GM21786 (cell line): Measurements from ENCODE around the gene SPG7.
"Not testable (repeated sequence)": the region's sequence is repeated elsewhere in the genome, so short reads cannot be mapped to it uniquely, and the experiment has no call there.

ENCODE experiments used
- ATAC-seq: cut with Tn5 transposase; IDR thresholded peaks from one replicate; pipeline ENCODE4 v1.9.1; 2021; ENCODE audit not compliant: unreplicated experiment

Gene SPG7

DNA sequence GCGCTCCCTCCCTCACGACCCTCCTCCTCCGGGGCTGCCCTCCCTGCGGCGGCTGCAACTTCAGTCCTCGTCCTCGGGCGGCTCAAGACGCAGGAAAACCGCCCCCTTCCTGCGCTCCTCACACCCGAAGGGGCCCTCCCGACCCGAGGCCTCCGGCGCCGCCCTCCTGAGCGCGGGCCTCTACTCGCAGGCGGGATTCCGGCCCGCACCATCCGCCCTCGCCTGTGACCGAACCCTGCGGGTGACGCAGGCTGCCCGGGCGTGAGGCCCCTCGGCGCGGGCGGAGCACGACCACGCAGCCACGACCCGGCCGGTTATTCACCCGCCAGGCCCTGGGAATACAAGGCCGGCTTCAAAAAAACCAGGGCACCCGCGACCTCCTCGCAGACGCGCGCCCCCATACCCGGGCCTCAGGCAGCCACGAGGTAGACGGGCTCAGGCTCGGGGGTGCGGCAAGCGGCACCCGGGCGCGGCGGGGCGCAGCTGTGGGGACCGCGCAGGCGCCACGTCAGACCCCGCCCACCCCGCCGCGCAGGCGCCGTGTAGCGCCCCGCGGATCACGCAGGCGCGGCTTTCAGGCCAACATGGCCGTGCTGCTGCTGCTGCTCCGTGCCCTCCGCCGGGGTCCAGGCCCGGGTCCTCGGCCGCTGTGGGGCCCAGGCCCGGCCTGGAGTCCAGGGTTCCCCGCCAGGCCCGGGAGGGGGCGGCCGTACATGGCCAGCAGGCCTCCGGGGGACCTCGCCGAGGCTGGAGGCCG is at the start of gene SPG7:
SPG7 (plus strand) TSS at position 570 of the 757 bp plus-strand sequence; CDS start at position 585, 15 bp downstream.
- peak; percentile 52 for ATAC-seq

DNA sequence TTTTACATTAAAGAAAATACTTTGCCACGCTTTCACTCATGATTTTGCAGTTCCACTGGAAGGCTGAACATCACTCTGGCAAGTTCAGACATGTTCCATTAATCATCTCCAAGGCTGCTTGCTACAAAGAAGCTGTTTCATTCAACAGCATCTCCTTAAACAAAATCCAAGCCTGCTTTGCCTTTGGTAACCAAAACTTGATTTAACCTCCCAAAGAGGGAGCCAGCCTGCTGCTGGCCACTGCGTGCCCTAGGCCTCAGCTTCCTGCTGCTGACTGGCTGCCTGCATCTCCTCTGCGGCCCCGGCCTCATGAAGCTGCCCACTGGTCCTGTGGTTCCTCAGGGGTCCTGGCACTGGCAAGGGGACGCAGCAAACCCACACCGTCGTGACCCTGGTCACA is 49.7 kb upstream of the SPG7 start:
- ATAC-seq: no peak

DNA sequence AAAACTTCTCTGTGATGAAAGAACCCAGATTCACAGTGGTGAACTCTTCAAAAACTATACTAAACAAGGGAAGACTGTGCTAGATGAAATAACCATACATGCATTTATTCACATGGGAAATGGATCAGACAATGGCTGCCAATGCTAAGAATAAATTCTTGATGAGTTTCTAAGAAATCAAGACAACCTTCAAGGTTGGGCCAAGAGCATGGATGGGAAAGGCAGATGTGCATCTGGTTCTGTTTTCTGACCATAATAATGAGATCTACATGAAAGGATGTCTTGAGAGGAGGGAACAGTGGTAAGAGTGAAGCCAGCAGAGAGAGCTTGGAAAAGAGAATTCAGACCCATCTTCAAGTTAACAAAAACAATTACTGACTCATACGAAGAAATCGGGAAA is 49.2 kb upstream of the SPG7 start:
- ATAC-seq: no peak

DNA sequence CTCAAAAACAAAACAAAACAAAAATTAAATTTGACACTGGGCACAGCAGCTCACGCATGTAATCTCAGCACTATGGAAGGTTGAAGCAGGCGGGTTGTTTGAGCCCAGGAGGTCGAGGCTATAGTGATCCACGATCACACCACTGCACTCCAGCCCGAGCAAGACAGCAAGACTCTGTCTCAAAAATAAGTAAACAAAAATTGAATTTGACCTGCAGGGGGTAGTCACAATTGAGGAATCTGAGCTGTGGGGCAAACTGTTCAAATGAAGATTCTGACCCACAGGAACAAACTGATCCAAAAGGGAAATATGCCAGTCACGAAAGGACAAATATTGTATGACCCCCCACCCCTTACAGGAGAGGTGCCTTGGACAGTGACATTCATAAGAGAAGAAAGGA is 47.6 kb upstream of the SPG7 start:
- no peak for ATAC-seq

DNA sequence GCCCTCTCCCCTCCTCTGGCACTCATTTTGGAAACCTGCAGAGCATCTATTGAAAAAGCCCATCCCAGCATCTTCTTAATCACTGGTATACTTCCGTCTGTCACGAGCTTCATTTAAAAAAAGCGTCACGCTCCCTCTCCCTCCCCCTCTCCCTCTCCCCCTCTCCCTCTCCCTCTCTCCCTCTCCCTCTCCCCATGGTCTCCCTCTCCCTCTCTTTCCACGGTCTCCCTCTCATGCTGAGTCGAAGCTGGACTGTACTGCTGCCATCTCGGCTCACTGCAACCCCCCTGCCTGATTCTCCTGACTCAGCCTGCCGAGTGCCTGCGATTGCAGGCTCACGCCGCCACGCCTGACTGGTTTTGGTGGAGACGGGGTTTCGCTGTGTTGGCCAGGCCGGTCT is 46.3 kb upstream of the SPG7 start:
- ATAC-seq: not testable (repeated sequence)

DNA sequence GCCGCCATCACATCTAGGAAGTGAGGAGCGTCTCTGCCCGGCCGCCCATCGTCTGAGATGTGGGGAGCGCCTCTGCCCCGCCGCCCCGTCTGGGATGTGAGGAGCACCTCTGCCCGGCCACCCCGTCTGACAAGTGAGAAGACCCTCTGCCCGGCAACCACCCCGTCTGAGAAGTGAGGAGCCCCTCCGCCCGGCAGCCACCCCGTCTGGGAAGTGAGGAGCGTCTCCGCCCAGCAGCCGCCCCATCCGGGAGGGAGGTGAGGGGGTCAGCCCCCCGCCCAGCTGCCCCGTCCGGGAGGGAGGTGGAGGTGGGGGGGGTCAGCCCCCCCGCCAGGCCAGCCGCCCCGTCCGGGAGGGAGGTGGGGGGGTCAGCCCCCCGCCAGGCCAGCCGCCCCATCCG is 45.6 kb upstream of the SPG7 start:
- ATAC-seq: not testable (repeated sequence)

DNA sequence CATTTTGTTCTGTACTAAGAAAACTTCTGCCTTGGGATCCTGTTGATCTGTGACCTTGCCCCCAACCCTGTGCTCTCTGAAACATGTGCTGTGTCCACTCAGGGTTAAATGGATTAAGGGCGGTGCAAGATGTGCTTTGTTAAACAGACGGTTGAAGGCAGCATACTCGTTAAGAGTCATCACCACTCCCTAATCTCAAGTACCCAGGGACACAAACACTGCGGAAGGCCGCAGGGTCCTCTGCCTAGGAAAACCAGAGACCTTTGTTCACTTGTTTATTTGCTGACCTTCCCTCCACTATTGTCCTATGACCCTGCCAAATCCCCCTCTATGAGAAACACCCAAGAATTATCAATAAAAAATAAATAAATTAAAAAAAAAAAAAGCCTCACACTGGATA is 44.9 kb upstream of the SPG7 start:
- not testable (repeated sequence) for ATAC-seq

DNA sequence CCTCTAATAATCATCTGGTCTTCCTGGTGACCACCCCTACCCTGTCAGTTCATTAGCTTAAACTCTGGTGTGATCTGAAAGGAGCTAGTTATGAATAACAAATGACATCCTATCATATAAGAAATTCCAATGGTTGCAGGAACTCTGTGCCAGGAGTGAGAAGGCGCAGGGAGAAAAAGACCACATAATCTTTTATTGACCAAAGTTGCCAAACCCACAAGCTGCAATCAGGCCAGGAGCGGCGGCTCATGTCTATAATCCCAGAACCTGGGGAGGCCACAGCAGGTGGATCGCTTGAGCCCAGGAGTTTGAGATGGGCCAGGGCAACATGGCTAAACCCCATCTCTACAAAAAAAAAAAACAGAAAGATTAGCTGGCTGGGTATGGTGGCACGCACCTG is 41.3 kb upstream of the SPG7 start:
- no peak for ATAC-seq

DNA sequence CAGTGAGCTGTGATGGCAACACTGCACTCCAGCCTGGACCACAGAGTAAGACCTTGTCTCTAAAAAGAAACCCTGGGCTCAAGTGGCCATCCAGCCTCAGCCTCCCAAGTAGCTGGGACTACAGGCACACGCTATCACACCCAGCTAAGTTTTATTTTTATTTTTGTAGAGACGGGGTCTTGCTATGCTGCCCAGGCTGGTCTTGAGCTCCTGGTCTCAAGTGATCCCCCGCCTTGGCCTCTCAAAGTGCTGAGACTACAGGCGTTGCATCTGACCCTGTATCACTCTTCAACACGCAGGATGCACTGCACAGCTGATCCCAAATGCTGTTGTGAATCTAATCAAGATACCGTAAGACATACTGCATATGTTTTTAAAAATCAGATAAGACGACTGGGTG is 40.8 kb upstream of the SPG7 start:
- ATAC-seq: no peak

DNA sequence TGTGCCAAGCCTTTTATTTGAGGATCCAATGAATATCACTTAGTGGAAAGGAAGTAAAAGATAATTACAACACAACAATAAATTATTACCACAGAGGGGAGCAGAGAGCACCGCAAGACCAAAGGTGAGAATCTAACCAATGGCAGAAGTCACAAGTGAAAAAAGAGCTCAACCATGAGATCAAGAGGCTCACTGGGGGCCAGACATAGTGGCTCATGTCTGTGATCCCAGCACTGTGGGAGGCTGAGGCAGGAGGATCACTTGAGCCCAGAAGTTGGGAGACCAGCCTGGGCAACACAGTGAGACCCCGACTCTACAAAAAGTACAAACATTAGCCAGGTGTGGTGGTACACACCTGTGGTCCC is 35.5 kb upstream of the SPG7 start:
- ATAC-seq: no peak

DNA sequence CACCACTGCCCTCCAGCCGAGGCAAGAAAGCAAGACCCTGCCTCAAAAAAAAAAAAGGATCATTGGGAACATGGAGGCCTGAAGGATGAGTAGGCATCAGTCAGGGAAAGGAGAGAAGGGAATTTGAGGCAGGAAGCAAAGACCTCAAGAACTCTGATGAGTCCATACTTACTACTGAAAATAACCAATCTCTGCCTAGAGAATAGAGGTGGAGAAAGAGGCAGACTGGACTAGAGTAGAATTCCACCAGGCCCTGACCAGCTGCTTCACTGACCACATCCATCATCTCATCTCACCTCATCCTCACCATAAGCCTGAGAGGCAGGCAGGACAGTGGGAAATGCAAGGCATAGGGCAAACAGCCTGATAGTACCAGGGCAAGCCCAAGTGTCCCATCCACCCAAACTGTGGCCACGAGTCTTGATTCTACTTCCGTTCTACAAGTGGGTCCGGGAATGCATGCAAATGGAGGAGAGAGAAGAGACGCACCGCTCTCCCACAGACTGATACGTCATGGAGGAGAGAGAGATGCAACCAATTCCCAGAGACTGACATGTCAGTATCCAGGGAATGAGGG is 35.0 kb upstream of the SPG7 start:
- no peak for ATAC-seq

DNA sequence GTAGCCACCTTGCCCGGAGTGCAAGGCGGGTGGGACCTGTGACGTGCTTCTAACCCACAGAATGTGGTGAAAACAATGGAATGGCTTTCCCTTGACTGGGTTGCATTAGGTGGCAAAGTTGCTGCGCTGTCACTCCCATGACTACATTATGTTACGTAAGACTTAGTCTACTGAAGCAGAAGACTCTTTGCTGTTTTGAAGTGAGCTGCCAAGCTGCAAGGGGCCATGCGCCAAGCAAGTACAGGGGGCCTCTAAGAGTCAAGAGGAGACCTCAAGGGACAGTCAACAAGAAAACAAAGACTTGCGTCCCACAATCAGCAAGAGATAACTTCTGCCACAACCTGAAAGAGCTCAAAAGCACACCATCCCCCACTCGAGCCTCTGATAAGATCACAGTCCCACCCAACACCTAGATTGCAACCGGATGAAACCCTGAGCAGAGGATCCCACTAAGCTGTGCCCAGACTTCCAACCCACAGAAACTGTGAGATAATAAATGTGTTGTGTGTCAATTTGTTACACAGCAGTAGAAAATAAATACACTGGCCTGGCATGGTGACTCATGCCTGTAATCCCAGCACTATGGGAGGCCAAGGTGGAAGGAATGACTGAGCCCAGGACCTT is 34.3 kb upstream of the SPG7 start:
- no peak for ATAC-seq

DNA sequence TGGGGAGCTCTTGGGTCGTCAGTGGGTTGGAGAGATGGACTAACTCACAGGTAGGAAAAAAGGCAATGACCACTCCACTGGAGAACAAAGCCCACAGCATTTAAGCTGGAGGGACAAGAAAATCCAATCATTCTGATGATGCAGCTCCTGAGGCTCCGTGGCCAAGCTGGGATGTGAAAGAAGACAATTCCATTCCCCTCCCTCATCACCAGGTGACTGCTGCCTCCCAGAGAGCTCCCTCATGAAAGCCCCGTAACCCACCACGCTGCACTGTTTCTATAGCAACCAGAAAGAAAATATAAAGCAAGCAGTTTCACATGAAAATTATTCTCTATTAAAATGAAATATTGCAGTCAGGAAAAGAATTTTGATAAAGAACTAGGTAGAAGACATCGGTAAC is 33.1 kb upstream of the SPG7 start:
- no peak for ATAC-seq

DNA sequence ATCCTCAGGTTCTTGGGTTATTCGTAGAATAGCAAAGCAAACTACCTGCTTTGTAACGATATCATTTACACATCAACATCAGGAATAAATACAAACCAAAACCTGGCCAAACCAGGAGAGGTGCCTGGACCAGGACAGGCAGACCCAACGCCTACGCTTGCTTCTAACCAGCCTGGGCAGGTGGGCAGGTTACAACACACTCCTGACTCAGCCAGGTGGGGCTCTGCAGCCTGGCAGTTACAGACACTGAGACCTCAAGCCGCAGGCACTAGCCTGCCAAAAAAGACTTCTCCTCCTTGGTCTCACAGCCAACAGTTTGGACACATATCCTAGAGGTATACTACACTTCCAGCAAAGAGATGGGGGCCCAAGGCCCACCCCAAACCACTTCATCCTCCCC is 31.8 kb upstream of the SPG7 start:
- peak; percentile 21 for ATAC-seq

DNA sequence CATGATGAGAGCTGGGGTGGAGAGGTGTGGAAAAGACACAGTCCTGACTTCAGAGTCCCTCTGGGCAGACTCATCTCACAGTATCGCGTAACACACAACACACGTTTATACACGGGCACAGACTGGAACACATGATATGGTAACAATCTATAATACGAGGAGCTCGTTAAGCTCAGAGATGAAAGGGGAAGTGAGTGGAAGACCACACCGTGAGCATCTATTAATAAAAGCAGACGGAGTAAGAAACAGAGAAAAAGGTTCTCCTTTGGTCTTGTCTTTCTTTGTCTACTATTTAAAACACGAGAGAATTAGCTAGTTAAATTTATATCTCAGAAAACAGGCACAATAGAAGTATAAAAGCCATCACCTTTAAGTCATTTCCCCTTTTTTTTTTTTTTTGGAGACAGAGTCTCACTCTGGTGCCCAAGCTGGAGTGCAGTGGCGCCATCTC is 31.4 kb upstream of the SPG7 start:
- ATAC-seq: peak; percentile 58

DNA sequence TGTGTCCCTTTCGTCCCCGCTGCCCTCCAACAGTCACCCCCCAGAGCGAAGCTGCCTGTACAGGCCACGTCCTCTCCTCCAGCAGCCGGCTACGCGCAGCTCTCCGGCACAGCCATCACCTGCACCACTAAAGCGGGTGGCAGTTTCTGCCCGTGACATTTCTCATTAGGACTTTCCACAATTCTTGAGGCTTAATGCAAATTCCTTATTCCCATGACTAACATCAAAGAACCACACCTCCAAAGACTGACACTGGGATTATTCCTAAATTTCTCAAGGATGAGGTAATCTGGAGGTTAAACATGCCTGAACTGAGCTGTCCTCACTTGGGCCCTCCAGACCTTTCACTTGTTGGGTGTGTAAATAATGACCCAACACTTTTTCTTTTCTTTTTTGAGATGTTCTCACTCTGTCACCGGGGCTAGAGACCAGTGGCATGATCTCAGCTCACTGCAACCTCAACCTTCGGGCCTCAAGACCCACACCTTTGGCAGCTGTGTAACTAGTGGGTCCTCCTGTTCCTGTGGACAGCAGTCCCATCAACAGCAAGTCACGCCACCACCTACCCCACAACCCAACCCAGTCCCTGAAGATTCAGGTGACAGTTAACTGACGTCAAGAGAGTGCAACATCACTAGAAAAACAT is 29.5 kb upstream of the SPG7 start:
- no peak for ATAC-seq

DNA sequence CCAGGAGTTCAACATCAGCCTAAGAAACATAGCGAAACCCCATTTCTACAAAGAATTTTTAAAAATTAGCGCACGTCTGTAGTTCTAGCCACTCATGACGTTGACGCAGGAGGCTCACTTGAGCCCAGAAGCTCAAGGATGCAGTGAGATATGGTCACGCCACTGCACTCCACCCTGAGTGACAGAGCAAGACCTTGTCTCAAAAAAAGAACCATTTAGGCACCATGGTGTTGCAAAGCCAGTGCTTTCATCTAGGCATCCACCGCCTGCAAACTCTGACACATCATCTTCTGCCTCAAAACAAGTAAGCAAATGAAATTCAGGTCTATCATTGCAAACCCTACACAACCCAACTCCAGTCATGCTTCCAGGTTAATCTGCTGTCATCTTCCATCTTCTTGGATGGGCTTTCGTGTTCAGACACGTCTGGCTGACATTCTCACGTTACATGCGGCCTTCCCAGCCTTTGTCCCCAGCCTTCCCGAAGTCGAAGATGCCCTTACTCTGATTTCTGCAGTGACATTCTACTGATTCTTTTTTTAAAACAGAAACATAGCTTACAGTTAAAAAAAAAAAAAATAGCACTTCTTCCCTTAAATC is 26.7 kb upstream of the SPG7 start:
- ATAC-seq: no peak

DNA sequence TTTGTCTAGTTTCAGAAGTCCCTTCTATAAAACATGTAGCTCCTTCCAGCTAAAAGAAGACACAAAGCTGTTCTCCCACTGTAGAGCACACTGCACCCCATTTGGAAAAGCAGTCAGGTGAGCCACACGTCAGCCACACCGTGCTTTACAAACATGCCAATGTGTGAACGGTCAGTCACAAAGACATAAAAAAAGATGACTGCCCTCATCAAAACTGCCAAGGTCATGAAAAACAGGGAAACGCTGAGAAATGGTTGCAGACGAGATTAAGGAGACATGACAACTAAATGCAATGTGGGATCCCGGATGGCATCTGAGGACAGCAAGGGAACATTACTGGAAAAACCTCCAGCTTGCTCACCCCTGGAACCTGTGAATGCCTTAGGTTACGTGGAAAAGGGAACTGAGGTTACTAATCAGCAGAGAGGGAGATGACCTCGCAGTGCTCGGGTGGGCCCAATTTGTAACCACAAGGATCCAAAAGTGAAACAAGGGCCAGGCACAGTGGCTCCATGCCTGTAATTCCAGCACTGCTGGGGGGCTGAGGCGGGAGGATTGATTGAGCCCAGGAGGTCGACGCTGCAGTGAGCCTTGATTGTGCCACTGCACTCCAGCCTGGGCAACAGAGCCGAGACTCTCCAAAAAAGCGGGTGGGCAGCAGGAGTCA is 25.9 kb upstream of the SPG7 start:
- ATAC-seq: no peak

DNA sequence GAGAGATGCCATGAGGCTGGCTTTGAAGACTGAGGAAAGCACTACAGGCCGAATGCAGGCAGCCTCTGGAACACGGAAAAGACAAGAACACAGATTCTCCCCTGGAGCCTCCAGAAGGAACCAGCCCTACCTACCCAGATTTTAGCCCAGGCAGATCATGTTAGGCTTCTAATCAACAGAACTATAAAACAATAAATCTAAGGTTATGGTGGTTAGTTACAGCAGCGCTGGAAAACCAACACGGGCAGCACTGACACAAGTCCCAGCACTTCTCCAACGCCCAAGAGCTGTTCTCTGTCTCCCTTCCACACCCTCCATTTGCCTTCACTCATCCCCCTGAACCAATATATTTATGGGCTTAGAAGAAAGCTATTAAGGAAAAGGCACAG is 25.4 kb upstream of the SPG7 start:
- ATAC-seq: no peak

DNA sequence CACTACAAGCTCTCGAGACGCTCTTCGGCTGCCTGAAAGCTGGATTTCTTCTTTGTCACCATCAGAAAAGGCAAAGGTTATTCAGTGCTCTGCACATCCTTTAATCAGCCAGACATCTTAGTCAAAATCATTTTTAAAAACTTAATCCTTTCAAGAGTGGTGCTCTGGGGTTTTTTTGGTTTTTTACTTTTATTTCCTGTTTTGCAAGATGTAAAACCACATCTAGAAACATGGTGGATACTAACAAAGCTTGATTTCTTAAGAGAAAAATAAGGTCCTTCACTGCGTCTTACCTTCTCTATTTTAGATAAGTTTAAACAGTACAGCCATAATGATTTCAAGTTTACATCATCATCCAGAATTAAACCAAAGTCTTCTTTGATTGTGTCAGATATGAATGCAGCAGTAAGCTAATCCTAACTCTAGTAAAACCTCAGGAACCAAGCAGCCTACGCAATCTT is 24.1 kb upstream of the SPG7 start:
- ATAC-seq: no peak
